Neural crest cell (in vitro differentiated cells): ENCODE measurements around the gene CADM4. TPM values are rescaled to one million over a fixed set of nuclear protein-coding genes. Genes with fewer than 3 reads are reported as not detected.

Experiments used
- DNase-seq: peaks from one replicate; pipeline ENCODE4 v3.0.0; 2021; ENCODE audit warnings: low read depth, mixed read lengths, low spot score
- H3K27ac Mint-ChIP-seq: one replicate; pipeline ENCODE4 v1.8.0; 2021; ENCODE audit warnings: mild to moderate bottlenecking, mixed read lengths; ENCODE audit not compliant: unreplicated experiment
- H3K27me3 Mint-ChIP-seq: 2 replicates; pipeline ENCODE4 v1.8.0; 2021; ENCODE audit warnings: low read depth, mild to moderate bottlenecking, mixed read lengths
- H3K36me3 Mint-ChIP-seq: 2 replicates; pipeline ENCODE4 v1.8.0; 2021; ENCODE audit warnings: low read depth, mild to moderate bottlenecking, mixed read lengths
- H3K4me1 Mint-ChIP-seq: 2 replicates; pipeline ENCODE4 v1.8.0; 2021; ENCODE audit warnings: mixed read lengths
- H3K4me3 Mint-ChIP-seq: one replicate; pipeline ENCODE4 v1.8.0; 2021; ENCODE audit warnings: mild to moderate bottlenecking, mixed read lengths
- H3K9me3 Mint-ChIP-seq: 2 replicates; pipeline ENCODE4 v1.8.0; 2021; ENCODE audit warnings: mixed read lengths
- total RNA-seq: library from RNA; stranded (reverse); gene quantifications from 2 replicates; pipeline ENCODE4 v1.2.1, GENCODE V29; 2021
- TF ChIP-seq, protein P1 (sequence below): fragments of 200-600 bp; sonication (generic); conservative IDR thresholded peaks from 2 replicates; pipeline ENCODE4 v1.5.0; 2021; ENCODE audit warnings: antibody characterized with exemption, mild to moderate bottlenecking

Gene CADM4
- total RNA-seq, 1 donor from 2014 or later, result 78.5 TPM

DNA sequence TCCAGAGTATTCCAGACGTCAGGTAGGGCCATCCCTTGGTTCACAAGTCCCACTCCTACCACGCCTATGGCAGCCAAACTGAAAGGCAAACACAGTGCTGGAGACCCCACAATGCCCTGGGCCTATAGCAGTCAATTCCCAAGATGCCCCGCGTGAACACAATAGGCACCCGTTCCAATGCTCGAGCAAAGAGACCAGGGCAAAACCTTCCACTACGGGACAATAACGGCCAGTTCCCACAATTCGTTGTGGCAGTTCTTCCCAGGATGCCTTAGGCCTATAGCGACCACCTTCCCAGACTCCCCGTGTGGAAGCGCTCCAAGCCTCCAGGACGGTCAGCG lies 20.8 kb downstream of the CADM4 start:
- Mint-ChIP-seq H3K4me3 (peak overlapping the region; percentile 95), H3K27me3 (peaks cover 10% of the 10 kb centered on the region), H3K27ac (peak overlapping the region; percentile 99), H3K36me3 (peaks cover 20% of the 10 kb centered on the region), H3K4me1 (peaks cover 40% of the 10 kb centered on the region), H3K9me3 (peaks cover 3% of the 10 kb centered on the region)
- TF ChIP-seq, protein P1, sequence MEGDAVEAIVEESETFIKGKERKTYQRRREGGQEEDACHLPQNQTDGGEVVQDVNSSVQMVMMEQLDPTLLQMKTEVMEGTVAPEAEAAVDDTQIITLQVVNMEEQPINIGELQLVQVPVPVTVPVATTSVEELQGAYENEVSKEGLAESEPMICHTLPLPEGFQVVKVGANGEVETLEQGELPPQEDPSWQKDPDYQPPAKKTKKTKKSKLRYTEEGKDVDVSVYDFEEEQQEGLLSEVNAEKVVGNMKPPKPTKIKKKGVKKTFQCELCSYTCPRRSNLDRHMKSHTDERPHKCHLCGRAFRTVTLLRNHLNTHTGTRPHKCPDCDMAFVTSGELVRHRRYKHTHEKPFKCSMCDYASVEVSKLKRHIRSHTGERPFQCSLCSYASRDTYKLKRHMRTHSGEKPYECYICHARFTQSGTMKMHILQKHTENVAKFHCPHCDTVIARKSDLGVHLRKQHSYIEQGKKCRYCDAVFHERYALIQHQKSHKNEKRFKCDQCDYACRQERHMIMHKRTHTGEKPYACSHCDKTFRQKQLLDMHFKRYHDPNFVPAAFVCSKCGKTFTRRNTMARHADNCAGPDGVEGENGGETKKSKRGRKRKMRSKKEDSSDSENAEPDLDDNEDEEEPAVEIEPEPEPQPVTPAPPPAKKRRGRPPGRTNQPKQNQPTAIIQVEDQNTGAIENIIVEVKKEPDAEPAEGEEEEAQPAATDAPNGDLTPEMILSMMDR, result no peak
- DNase-seq, result peak; percentile 47

DNA sequence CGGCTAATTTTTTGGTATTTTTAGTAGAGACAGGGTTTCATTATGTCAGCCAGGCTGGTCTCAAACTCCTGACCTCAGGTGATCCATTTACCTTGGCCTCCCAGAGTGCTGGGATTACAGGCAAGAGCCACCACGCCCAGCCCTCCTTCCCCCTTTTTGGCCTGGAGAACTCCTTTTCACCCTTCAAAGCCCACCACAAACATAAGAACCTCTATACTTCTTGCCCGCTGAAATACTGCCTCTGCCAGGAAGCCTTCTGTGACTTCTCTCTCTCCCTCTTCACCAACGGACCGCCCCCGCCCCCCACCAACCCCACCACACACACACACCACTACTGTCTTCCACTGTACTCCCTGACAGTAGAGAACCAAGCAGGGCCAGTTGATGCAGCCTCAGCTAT lies 22.7 kb downstream of the CADM4 start:
- TF ChIP-seq, protein P1, result no peak
- H3K9me3 Mint-ChIP-seq, result peaks cover 6% of the 10 kb centered on the region
- peaks cover 10% of the 10 kb centered on the region for H3K27me3 Mint-ChIP-seq
- no peak for DNase-seq
- H3K27ac Mint-ChIP-seq, result no peak overlapping the region
- H3K4me3 Mint-ChIP-seq, result peak overlapping the region; percentile 56
- H3K4me1 Mint-ChIP-seq, result peaks cover 39% of the 10 kb centered on the region
- H3K36me3 Mint-ChIP-seq, result peaks cover 31% of the 10 kb centered on the region

GRCh38 chr19:43616306-43616705 lies 23.3 kb downstream of the CADM4 start:
- Mint-ChIP-seq H3K36me3 (peaks cover 31% of the 10 kb centered on the region), H3K4me1 (peaks cover 36% of the 10 kb centered on the region), H3K27ac (no peak overlapping the region), H3K27me3 (peaks cover 10% of the 10 kb centered on the region), H3K9me3 (peaks cover 7% of the 10 kb centered on the region), H3K4me3 (peak overlapping the region; percentile 56)
- no peak for DNase-seq
- TF ChIP-seq, protein P1, result no peak

DNA sequence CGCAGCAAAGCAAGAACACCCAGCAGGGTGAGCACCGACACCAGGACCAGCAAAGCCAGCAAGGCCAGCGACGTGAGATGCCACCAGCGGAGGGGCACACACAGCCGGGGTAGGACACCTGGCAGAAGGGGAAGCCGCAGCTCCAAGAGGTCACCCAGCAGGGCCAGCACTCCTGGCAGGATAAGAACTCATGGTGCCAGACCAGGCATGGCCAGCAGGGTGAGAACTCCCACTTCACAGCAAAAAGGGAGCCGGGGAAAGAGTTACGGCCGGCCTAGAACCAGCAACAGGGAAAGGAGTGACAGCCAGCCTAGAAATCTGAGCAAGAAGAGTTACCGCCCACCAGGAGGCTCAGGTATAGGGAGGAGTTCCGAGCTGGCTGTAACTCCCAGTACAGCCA lies 27.3 kb downstream of the CADM4 start:
- TF ChIP-seq, protein P1, result no peak
- DNase-seq, result no peak

DNA sequence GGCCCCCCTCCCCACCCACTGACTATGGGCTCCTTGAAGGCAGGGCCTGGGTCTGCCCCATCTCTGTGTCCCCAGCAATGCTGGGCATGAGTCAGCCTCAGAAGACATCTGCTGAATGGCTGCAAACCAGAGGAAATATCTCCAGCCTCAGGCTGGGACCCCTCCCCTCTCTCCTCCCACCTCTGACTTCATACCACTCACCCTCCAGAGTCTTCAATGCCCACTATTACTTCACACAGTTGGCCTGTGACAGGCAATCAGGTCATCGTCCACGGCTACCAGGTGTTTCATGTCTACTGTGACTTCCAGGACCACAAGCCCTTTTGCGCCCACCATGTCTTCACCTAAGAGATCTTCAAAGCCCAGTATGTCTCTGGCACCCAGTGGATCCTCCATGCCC lies 27.9 kb downstream of the CADM4 start, which contains the start of gene SRRM5:
SRRM5 (plus strand) TSS at position 301 of the 400 bp plus-strand sequence; CDS start at position 335, 34 bp downstream.
- Mint-ChIP-seq H3K27me3 (no peaks in the 10 kb centered on the region), H3K27ac (peak within 1 kb of the TSS; percentile 93), H3K4me3 (peak within 1 kb of the TSS; percentile 14), H3K9me3 (peaks cover 5% of the 10 kb centered on the region), H3K36me3 (peaks cover 29% of the 10 kb centered on the region), H3K4me1 (peaks cover 19% of the 10 kb centered on the region)
- TF ChIP-seq, protein P1, result no peak
- DNase-seq, result no peak

More for the DNA sequence above, 27.3 kb downstream of the CADM4 start:
- Mint-ChIP-seq H3K36me3 (peaks cover 26% of the 10 kb centered on the region), H3K4me1 (peaks cover 19% of the 10 kb centered on the region), H3K4me3 (no peak overlapping the region), H3K27ac (no peak overlapping the region), H3K9me3 (peaks cover 5% of the 10 kb centered on the region), H3K27me3 (no peaks in the 10 kb centered on the region)
